MCF 10A (cell line): Measurements from ENCODE around the gene ZSCAN20. TPM values are rescaled to one million over a fixed set of nuclear protein-coding genes. Genes with fewer than 3 reads are reported as not detected.
A peak's percentile ranks its signal among the peaks of the same experiment; 100 is the strongest.

Source experiments
- BruUV-seq: library from RNA; stranded (reverse); fragments of 400-500 nt; replicated peaks from 2 replicates; lab custom pipeline; 2021; lab: Mats Ljungman, UMichigan
- CTCF ChIA-PET: fragments of 300-600 bp; sonication (Branson Sonifier 250); formaldehyde crosslinking; extraction: SDS; loops from one replicate; lab custom pipeline; 2021; ENCODE audit warnings: antibody characterized with exemption, inconsistent platforms; lab: Yijun Ruan, JAX
- POLR2A ChIA-PET: fragments of 300-600, 350-650 bp; sonication (Branson Sonifier 250); formaldehyde crosslinking; extraction: SDS; loops from one replicate; lab custom pipeline; 2020; ENCODE audit warnings: antibody characterized with exemption, inconsistent platforms; lab: Yijun Ruan, JAX
- DNase-seq: peaks from one replicate; pipeline ENCODE4 v3.0.0-alpha.2; 2018; ENCODE audit not compliant: unreplicated experiment
- H3K27ac Mint-ChIP-seq: one replicate; pipeline ENCODE4 v1.8.0; 2022; ENCODE audit warnings: mild to moderate bottlenecking, low read depth, mixed read lengths; ENCODE audit not compliant: unreplicated experiment
- H3K27me3 Mint-ChIP-seq: one replicate; pipeline ENCODE4 v1.8.0; 2022; ENCODE audit warnings: mixed read lengths; ENCODE audit not compliant: insufficient read depth, unreplicated experiment
- H3K36me3 Mint-ChIP-seq: one replicate; pipeline ENCODE4 v1.8.0; 2022; ENCODE audit warnings: mild to moderate bottlenecking, moderate library complexity, mixed read lengths; ENCODE audit not compliant: insufficient read depth, unreplicated experiment
- H3K4me1 Mint-ChIP-seq: one replicate; pipeline ENCODE4 v1.8.0; 2022; ENCODE audit warnings: mixed read lengths; ENCODE audit not compliant: insufficient read depth, unreplicated experiment
- H3K4me3 Mint-ChIP-seq: one replicate; pipeline ENCODE4 v1.8.0; 2022; ENCODE audit warnings: mild to moderate bottlenecking, moderate library complexity, mixed read lengths; ENCODE audit not compliant: unreplicated experiment
- H3K9me3 Mint-ChIP-seq: one replicate; pipeline ENCODE4 v1.8.0; 2022; ENCODE audit warnings: mixed read lengths; ENCODE audit not compliant: unreplicated experiment
- intact Hi-C: fragments of 100-400 bp; cut with micrococcal nuclease; formaldehyde crosslinking; loops from 2 replicates; pipeline ENCODE4 v1.14.1; 2022
- total RNA-seq: library from RNA; stranded (reverse); gene quantifications from 2 replicates; pipeline ENCODE4 v1.2.3, GENCODE V29; 2022
- TF ChIP-seq, protein P1 (sequence below): fragments of 200-600 bp; IDR thresholded peaks from one replicate; pipeline ENCODE4 v1.8.0; 2022; ENCODE audit warnings: antibody characterized with exemption, mild to moderate bottlenecking; ENCODE audit not compliant: unreplicated experiment

The ZSCAN20 gene
- total RNA-seq, 1 experiment from 2014 or later, result 5.1 TPM

- DNase-seq, result no peak
- no peak overlapping the region for H3K4me3 Mint-ChIP-seq
- H3K27me3 Mint-ChIP-seq, result no peaks in the 10 kb centered on the region
- no peak overlapping the region for H3K27ac Mint-ChIP-seq
- no peaks in the 10 kb centered on the region for H3K36me3 Mint-ChIP-seq
- no TSS peak for BruUV-seq
- CTCF ChIA-PET, result no interaction called here
- H3K9me3 Mint-ChIP-seq, result peaks cover 29% of the 10 kb centered on the region
- intact Hi-C loops, result no loop called here
- TF ChIP-seq, protein P1, sequence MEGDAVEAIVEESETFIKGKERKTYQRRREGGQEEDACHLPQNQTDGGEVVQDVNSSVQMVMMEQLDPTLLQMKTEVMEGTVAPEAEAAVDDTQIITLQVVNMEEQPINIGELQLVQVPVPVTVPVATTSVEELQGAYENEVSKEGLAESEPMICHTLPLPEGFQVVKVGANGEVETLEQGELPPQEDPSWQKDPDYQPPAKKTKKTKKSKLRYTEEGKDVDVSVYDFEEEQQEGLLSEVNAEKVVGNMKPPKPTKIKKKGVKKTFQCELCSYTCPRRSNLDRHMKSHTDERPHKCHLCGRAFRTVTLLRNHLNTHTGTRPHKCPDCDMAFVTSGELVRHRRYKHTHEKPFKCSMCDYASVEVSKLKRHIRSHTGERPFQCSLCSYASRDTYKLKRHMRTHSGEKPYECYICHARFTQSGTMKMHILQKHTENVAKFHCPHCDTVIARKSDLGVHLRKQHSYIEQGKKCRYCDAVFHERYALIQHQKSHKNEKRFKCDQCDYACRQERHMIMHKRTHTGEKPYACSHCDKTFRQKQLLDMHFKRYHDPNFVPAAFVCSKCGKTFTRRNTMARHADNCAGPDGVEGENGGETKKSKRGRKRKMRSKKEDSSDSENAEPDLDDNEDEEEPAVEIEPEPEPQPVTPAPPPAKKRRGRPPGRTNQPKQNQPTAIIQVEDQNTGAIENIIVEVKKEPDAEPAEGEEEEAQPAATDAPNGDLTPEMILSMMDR, result no peak
- peaks cover 9% of the 10 kb centered on the region for H3K4me1 Mint-ChIP-seq
- POLR2A ChIA-PET, result no interaction called here
These were observed 29.3 kb downstream of the ZSCAN20 start for GRCh38 chr1:33501774-33502173.

DNA sequence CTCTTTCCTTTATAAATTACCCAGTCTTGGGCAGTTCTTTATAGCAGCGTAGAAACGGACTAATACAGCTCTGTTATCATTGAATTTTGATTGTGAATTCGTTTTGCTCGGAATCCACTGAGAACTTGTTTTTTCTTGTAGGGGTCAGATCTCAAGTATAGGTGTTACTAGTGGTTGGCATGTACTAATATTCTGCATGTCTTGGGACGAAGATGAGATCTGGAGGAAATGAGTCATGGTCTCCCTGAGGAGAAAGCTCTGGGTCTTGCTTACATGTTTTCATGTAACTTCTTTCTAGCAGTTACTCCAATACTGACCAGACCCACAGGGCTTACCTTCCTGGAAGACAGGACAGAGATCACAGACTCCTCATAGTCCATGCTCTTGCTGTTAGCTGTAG, 30.3 kb downstream of the ZSCAN20 start:
- Mint-ChIP-seq H3K4me3 (no peak overlapping the region), H3K27ac (peak overlapping the region; percentile 23), H3K36me3 (no peaks in the 10 kb centered on the region), H3K9me3 (peaks cover 20% of the 10 kb centered on the region), H3K4me1 (peaks cover 9% of the 10 kb centered on the region), H3K27me3 (no peaks in the 10 kb centered on the region)
- ChIA-PET POLR2A (no interaction called here), CTCF (interaction anchor here (0.6 kb wide), 1 partner anchor 58 kb away, joined by 3 read pairs; no protein-coding TSS in a partner anchor)
- TF ChIP-seq, protein P1, result no peak
- BruUV-seq, result no TSS peak
- peak; percentile 37 for DNase-seq
- intact Hi-C loops, result no loop called here

DNA sequence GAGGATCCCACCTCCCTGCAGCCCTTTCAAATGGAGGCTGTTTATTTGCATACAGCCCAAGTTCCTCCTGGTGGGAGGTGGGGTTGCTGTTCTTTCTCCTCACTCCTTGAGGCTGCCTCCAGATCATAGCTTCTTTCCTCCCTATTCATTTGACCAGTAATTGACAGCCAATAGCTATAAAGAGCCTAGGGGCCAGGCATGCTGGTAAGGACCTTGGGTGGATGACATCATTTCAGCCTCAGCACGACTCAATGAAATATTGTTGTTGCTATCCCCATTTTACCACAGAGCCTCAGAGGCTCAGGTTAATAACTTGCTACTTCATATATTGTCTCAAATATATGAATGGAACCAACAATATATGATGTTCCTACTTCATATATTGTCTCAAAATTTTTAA, 31.1 kb downstream of the ZSCAN20 start:
- no TSS peak for BruUV-seq
- CTCF ChIA-PET, result interaction anchor here (0.6 to 1.3 kb wide), 4 partner anchors 18 to 109 kb away, joined by 3 read pairs; no protein-coding TSS in a partner anchor
- TF ChIP-seq, protein P1, result no peak
- Mint-ChIP-seq H3K27ac (no peak overlapping the region), H3K36me3 (no peaks in the 10 kb centered on the region), H3K27me3 (no peaks in the 10 kb centered on the region), H3K4me1 (peaks cover 9% of the 10 kb centered on the region), H3K4me3 (no peak overlapping the region), H3K9me3 (peaks cover 15% of the 10 kb centered on the region)
- intact Hi-C loops, result no loop called here
- POLR2A ChIA-PET, result no interaction called here
- DNase-seq, result no peak

- CTCF ChIA-PET, result no interaction called here
- no peak overlapping the region for H3K27ac Mint-ChIP-seq
- peaks cover 4% of the 10 kb centered on the region for H3K4me1 Mint-ChIP-seq
- peaks cover 3% of the 10 kb centered on the region for H3K27me3 Mint-ChIP-seq
- no peaks in the 10 kb centered on the region for H3K9me3 Mint-ChIP-seq
- no peak overlapping the region for H3K4me3 Mint-ChIP-seq
- DNase-seq, result no peak
- POLR2A ChIA-PET, result no interaction called here
- H3K36me3 Mint-ChIP-seq, result no peaks in the 10 kb centered on the region
- no TSS peak for BruUV-seq
- TF ChIP-seq, protein P1, result no peak
- intact Hi-C loops, result no loop called here
These were observed 35.2 kb downstream of the ZSCAN20 start for GRCh38 chr1:33507661-33508060.
